A375 (cell line): ENCODE measurements around the gene SMAD7. TPM values are rescaled to one million over a fixed set of nuclear protein-coding genes. Genes with fewer than 3 reads are reported as not detected.

ENCODE experiments used
- total RNA-seq: library from RNA; depleted of rRNA; stranded (reverse); fragments of >200 nt; shearing (Covaris generic); gene quantifications from 2 replicates; pipeline ENCODE4 v1.2.3, GENCODE V29; 2014; rRNA removed

SMAD7 gene, protein sequence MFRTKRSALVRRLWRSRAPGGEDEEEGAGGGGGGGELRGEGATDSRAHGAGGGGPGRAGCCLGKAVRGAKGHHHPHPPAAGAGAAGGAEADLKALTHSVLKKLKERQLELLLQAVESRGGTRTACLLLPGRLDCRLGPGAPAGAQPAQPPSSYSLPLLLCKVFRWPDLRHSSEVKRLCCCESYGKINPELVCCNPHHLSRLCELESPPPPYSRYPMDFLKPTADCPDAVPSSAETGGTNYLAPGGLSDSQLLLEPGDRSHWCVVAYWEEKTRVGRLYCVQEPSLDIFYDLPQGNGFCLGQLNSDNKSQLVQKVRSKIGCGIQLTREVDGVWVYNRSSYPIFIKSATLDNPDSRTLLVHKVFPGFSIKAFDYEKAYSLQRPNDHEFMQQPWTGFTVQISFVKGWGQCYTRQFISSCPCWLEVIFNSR
- total RNA-seq, result 16.8 and 17.0 TPM in 2 replicates

DNA sequence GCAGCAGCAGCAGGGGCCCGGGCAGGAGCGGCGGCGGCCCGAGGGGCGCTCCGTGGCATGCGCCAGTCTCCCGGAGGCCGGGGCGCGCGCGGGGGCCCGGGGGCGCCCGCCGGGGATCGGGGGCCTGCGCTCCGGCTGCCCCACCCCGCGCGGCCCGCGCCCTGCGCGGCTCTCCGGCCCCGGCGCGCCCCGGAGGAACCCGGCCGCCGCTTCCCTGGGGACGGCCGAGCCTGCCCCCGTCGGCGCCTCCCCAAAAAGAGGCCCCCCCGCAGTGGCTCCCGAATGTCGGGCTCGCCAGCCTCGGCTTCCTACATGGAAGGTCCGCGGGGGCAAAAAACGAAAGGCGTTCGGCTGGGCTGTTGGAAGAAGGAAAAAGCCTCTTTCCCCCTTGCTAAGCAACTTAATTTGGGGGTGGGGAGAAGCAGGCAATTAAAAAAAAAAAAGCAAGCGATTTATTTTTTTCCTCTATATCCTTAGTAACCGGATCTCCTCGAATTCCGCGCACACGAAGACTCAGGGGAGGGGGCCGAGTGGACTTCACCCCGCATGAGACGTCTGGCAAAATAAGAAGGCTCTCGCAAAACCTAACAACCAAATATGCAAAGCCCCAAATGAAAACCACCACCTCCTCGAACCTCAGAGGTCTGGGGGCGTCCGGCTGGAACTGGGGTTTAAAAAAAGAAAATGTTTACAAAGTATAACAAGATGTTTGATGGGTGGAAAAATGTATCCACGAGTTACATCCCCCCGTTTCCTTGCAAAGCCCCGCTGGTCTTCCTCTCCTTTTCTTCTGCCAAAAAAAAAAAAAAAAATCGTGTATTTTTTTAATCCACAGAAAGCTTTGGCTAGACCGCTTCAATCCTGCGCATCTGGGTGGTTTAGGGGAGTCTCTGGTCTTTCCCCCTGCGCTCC, at the start of gene SMAD7:
Gene SMAD7, minus strand, starts transcription at position 430 of the 912 bp plus-strand sequence. CDS start 541 bp downstream, outside the sequence.

